ENCODE results near the gene NUMB.

The NUMB gene

DNA sequence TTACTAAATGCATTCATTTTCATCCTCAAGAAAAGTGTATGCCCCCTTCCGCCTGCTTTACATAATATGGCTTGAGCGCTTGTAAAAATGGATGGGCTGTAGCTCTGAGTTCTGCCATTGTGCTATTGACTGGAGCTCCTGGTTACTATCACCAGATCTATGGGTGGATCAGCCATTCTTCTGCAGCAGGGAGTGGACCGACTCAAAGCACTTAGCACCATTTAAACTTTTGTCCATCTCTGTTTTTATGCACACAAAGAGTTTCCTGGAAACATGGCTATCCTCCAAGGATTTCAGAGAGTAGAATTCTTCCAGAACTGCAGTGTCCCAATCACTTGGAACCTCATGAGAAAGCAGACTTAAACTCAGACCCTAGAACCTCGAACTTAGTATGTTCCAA lies 4.5 kb upstream of the NUMB start:
- Histone ChIP-seq H2AFZ (peak overlapping the region; percentile 84), H3K9ac (no peak overlapping the region), H3K27ac (peak overlapping the region; percentile 78), H3K9me3 (ENCODE audit: control insufficient read depth, low read length) (no peaks in the 10 kb centered on the region), H3K27me3 (ENCODE audit: control insufficient read depth, insufficient read depth, low read length) (no peaks in the 10 kb centered on the region), H3K4me3 (ENCODE audit: low read depth, low read length) (no peak overlapping the region), H3K4me1 (peaks cover 10% of the 10 kb centered on the region), H3K79me2 (peaks cover 3% of the 10 kb centered on the region), H3K36me3 (ENCODE audit: control insufficient read depth, insufficient read depth, low read length) (no peaks in the 10 kb centered on the region), H3K4me2 (ENCODE audit: low read length) (no peak overlapping the region)
- TF ChIP-seq, protein P1, sequence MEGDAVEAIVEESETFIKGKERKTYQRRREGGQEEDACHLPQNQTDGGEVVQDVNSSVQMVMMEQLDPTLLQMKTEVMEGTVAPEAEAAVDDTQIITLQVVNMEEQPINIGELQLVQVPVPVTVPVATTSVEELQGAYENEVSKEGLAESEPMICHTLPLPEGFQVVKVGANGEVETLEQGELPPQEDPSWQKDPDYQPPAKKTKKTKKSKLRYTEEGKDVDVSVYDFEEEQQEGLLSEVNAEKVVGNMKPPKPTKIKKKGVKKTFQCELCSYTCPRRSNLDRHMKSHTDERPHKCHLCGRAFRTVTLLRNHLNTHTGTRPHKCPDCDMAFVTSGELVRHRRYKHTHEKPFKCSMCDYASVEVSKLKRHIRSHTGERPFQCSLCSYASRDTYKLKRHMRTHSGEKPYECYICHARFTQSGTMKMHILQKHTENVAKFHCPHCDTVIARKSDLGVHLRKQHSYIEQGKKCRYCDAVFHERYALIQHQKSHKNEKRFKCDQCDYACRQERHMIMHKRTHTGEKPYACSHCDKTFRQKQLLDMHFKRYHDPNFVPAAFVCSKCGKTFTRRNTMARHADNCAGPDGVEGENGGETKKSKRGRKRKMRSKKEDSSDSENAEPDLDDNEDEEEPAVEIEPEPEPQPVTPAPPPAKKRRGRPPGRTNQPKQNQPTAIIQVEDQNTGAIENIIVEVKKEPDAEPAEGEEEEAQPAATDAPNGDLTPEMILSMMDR (IDR thresholded peaks at IDR 0.05): no peak

DNA sequence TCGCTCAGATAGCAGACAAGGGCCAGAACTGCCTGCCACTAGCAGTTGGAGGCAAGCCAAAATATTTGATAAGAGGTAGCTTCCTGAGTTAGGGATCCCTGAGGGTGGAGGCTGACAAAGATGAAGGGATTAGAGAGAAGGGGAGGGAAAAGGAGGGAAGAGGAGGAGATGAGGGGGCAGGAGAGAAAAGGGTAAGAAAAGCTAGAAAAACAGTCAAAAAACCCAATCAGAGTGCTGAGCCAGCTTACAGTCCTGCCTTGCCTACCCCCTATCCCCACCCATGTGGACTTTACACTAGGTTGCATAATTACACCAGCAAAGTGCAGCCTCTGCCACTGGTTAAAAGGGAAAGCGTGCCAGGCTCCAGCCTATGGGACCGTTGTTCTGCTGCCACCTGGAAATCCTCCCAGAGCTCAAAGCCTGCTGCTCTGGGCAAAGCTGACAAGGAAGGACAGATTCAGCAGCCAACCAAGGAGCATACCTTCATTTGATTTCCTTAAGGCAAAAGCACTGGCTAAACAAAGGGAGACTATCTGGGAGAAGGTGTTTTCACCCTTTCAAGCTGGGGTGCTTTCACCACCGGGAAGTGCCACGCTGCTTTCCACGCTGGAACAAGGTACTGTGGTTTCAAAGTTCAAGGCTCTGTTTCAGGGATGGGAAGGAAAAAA lies 3.8 kb upstream of the NUMB start:
- Histone ChIP-seq H3K79me2 (peaks cover 9% of the 10 kb centered on the region), H3K4me1 (peaks cover 10% of the 10 kb centered on the region), H3K27ac (peak overlapping the region; percentile 78), H3K4me3 (ENCODE audit: low read depth, low read length) (peak overlapping the region; percentile 18), H2AFZ (peak overlapping the region; percentile 84), H3K4me2 (ENCODE audit: low read length) (peak overlapping the region; percentile 48), H3K9ac (no peak overlapping the region), H3K27me3 (ENCODE audit: control insufficient read depth, insufficient read depth, low read length) (no peaks in the 10 kb centered on the region), H3K36me3 (ENCODE audit: control insufficient read depth, insufficient read depth, low read length) (no peaks in the 10 kb centered on the region), H3K9me3 (ENCODE audit: control insufficient read depth, low read length) (no peaks in the 10 kb centered on the region)
- TF ChIP-seq, protein P1 (IDR thresholded peaks at IDR 0.05): no peak

DNA sequence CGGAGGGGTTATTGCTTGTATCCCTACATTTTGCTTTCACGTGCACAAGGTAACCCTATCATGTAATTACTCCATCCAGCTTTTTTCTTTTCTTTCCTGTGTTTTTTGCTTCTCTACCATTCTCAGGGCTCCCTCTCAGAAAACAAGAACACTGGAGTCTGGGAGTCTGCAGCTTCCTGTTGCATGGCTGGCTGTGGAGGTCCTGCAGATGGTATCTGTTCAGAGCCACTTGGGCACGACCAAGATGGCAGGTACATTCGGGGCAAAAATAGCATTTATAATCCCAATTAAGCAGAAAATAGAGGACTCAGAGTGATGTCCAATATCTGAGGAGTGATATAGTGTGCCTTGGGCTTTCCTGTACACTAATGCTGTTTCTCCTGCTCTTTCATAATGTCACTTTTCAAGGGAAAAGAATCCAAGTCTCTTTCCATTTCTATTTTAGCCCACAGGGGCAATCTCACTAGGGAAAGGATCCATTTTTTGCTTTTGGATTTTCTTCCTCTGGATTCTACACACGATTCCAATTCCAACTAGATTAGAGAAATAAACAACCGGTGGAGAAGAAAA lies 3.2 kb upstream of the NUMB start:
- Histone ChIP-seq H3K4me1 (peaks cover 10% of the 10 kb centered on the region), H3K4me2 (ENCODE audit: low read length) (peak overlapping the region; percentile 48), H3K27ac (peak overlapping the region; percentile 78), H3K79me2 (peaks cover 16% of the 10 kb centered on the region), H3K9ac (no peak overlapping the region), H3K9me3 (ENCODE audit: control insufficient read depth, low read length) (no peaks in the 10 kb centered on the region), H2AFZ (peak overlapping the region; percentile 84), H3K36me3 (ENCODE audit: control insufficient read depth, insufficient read depth, low read length) (no peaks in the 10 kb centered on the region), H3K27me3 (ENCODE audit: control insufficient read depth, insufficient read depth, low read length) (no peaks in the 10 kb centered on the region), H3K4me3 (ENCODE audit: low read depth, low read length) (peak overlapping the region; percentile 18)
- TF ChIP-seq, protein P1 (IDR thresholded peaks at IDR 0.05): no peak

DNA sequence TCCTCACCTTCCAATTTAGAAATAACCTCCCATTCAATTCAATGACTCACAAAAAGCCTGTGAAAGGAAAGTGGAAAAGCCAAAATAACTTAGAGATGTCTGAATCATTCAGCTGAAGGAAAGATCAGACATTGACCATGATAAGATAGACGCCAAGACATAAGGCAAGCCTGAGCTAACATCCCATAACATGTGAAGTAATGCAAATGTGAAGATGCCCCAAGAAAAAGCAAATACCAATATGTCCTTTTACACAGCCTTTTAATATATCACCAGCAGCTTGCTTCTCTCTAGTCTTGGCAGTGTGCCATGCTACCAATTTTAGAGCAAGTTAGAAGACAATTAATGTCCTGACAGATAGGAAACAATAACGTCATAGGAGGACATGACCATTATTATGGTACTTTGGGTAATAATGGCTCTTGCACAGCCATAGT lies 2.4 kb upstream of the NUMB start:
- H3K4me3 ChIP-seq (ENCODE audit: low read depth, low read length): no peak overlapping the region
- H3K9ac ChIP-seq: no peak overlapping the region
- H3K4me1 ChIP-seq: peaks cover 10% of the 10 kb centered on the region
- no peak overlapping the region for H3K4me2 ChIP-seq (ENCODE audit: low read length)
- TF ChIP-seq, protein P1 (IDR thresholded peaks at IDR 0.05): no peak
- H3K9me3 ChIP-seq (ENCODE audit: control insufficient read depth, low read length): no peaks in the 10 kb centered on the region
- peak overlapping the region; percentile 7 for H2AFZ ChIP-seq
- H3K79me2 ChIP-seq: peaks cover 24% of the 10 kb centered on the region
- no peaks in the 10 kb centered on the region for H3K27me3 ChIP-seq (ENCODE audit: control insufficient read depth, insufficient read depth, low read length)
- no peaks in the 10 kb centered on the region for H3K36me3 ChIP-seq (ENCODE audit: control insufficient read depth, insufficient read depth, low read length)
- peak overlapping the region; percentile 78 for H3K27ac ChIP-seq

DNA sequence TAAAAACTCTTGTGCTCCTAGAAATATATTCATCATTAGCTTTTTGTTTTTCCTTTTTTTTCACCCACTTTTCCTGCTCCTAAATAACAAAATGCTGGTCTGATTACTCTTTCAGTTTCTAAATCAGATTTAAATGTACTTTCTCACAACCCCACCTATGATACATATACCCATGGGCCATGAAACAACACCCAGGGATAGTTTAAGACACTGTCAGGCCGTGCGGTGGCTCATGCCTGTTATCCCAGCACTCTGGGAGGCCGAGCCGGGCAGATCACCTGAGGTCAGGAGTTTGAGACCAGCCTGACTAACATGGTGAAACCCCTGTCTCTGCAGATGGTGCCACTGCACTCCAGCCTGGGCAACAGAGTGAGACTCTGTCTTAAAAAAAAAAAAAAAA lies 1.6 kb upstream of the NUMB start:
- no peaks in the 10 kb centered on the region for H3K36me3 ChIP-seq (ENCODE audit: control insufficient read depth, insufficient read depth, low read length)
- peaks cover 10% of the 10 kb centered on the region for H3K4me1 ChIP-seq
- H3K27ac ChIP-seq: no peak overlapping the region
- no peak overlapping the region for H3K4me2 ChIP-seq (ENCODE audit: low read length)
- peaks cover 24% of the 10 kb centered on the region for H3K79me2 ChIP-seq
- H3K9ac ChIP-seq: no peak overlapping the region
- H3K27me3 ChIP-seq (ENCODE audit: control insufficient read depth, insufficient read depth, low read length): no peaks in the 10 kb centered on the region
- no peaks in the 10 kb centered on the region for H3K9me3 ChIP-seq (ENCODE audit: control insufficient read depth, low read length)
- H2AFZ ChIP-seq: no peak overlapping the region
- TF ChIP-seq, protein P1 (IDR thresholded peaks at IDR 0.05): no peak
- no peak overlapping the region for H3K4me3 ChIP-seq (ENCODE audit: low read depth, low read length)

Measured in parathyroid adenoma (tissue), 2 donors.